Lower leg skin (tissue), 3 donors: ENCODE measurements around the gene TMEM44.

ENCODE experiments used
- CTCF ChIP-seq, 3 donors: fragments of 450-650 bp; IDR thresholded peaks; one replicate each; pipeline ENCODE4 v1.5.1; 2016; ENCODE audit warnings: antibody characterized with exemption in 3 of 3, mild to moderate bottlenecking in 3 of 3, moderate library complexity in 2 of 3
- POLR2A ChIP-seq, 2 donors: fragments of 450-650 bp; IDR thresholded peaks; one replicate each; pipeline ENCODE4 v1.6.1; 2016 to 2017; ENCODE audit warnings: antibody characterized with exemption in 2 of 2, mild to moderate bottlenecking in 1 of 2, moderate library complexity in 1 of 2

- no peak for TF ChIP-seq CTCF (IDR thresholded peaks at IDR 0.05)
- TF ChIP-seq POLR2A (IDR thresholded peaks at IDR 0.05): no peak
Measured at GRCh38 chr3:194637541-194638400, 4.6 kb upstream of the TMEM44 start.
